Body of pancreas (tissue), 4 donors: ENCODE results near the gene TOMM6.

Source experiments
- POLR2A ChIP-seq, 3 donors: fragments of 450-650 bp; IDR thresholded peaks; one replicate each; pipeline ENCODE4 v1.6.1; 2016; ENCODE audit warnings: antibody characterized with exemption in 3 of 3, mild to moderate bottlenecking in 2 of 3
- TF ChIP-seq, protein P1 (sequence below), 7 experiments: fragments of 450-650 bp in 4 of 7; fragments of 200-600 bp in 3 of 7; sonication (generic) in 3 of 7; IDR thresholded peaks; one replicate each; pipeline ENCODE4 v1.5.1; 2016 to 2019; ENCODE audit warnings: antibody characterized with exemption in 7 of 7

DNA sequence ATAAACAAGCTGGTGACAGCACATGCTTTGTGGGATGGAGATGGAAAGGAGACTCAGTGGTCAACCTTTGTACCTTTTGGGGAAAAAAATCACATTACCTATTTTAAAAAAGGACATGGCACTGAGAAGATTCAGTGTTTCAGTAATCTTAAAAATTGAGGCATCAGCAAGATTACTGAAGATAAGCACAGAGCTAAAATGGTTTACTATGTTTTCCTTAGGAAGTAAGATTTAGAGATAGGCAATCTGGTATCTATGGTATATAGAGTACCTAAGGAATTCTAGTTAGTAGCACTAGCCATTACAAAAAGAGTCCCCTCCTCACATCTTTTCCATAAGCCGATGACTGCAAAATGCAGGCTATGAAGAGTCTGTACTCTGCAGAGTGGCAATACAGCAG lies 35.7 kb downstream of the TOMM6 start:
- TF ChIP-seq, protein P1, sequence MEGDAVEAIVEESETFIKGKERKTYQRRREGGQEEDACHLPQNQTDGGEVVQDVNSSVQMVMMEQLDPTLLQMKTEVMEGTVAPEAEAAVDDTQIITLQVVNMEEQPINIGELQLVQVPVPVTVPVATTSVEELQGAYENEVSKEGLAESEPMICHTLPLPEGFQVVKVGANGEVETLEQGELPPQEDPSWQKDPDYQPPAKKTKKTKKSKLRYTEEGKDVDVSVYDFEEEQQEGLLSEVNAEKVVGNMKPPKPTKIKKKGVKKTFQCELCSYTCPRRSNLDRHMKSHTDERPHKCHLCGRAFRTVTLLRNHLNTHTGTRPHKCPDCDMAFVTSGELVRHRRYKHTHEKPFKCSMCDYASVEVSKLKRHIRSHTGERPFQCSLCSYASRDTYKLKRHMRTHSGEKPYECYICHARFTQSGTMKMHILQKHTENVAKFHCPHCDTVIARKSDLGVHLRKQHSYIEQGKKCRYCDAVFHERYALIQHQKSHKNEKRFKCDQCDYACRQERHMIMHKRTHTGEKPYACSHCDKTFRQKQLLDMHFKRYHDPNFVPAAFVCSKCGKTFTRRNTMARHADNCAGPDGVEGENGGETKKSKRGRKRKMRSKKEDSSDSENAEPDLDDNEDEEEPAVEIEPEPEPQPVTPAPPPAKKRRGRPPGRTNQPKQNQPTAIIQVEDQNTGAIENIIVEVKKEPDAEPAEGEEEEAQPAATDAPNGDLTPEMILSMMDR (IDR thresholded peaks at IDR 0.05) = no peak
- no peak for TF ChIP-seq POLR2A (IDR thresholded peaks at IDR 0.05)
